GM21367 (cell line): ENCODE measurements around the gene PPDPF.
"Not testable (repeated sequence)": the region's sequence is repeated elsewhere in the genome, so short reads cannot be mapped to it uniquely, and the experiment has no call there.

Experiments
- ATAC-seq: cut with Tn5 transposase; IDR thresholded peaks from one replicate; pipeline ENCODE4 v1.9.1; 2021; ENCODE audit not compliant: unreplicated experiment

The PPDPF gene

DNA sequence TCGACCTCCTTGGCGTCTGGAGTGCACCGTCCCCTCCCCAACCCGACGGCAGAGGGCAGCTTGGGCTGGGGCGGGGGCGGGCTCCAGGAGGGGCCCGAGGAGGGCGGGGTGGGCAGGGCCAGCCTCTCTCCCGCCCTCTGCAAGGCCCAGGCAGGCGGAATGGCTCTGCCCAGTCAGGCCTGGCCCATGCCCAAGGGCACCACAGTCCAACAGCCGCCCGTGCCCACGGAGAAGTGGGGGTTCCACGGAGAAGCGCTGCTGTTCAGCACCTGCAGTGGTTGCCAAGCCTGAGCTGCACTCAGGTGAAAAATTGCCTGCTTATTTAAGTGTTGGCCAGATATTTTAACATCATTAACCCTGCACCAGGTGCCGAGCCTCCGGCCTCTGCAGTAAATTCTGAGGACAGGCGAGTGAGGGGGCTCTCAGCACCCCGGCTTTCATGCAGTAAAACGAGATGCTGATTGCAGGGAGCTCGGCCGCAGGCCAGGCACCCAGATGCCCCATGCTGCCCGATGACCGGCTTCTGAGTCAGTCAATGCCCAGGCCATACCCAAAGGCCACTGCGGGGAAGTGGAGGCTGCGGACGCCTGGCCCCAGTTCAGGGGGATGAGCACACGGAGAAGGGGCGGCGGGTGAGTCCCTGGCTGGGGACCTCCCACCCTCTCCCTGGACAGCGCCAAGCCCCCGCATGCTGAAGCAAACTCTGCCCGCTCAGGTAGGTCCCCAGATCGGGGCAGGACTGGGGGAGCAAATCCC, 27.3 kb downstream of the PPDPF start, which contains the start of gene SRMS:
SRMS (minus strand) TSS at position 25 of the 756 bp plus-strand sequence. CDS start 286 bp downstream, outside the sequence.
- no peak for ATAC-seq

GRCh38 chr20:63548542-63548941, 28.0 kb downstream of the PPDPF start:
- ATAC-seq: no peak

DNA sequence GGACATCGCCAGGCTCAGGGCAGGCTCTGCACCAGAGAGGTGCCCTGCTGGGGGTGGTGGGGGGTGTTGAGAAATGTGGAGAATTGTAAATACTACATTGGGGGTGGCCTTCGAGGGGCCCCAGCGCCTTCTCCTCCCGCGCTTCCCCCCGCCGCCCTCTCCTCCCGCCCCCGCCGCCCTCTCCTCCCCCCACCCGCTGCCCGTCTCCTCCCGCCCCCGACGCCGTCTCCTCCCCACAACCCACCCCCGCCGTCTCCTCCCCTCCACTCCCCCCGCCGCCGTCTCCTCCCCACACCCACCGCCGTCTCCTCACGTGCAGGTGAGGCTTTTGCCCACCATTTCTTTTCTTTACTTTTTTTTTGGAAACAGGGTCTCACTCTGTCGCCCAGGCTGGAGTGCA, 28.5 kb downstream of the PPDPF start:
- ATAC-seq: no peak

- ATAC-seq: no peak
Measured at GRCh38 chr20:63549679-63550282, 29.2 kb downstream of the PPDPF start.

- ATAC-seq: no peak
Measured at GRCh38 chr20:63551068-63551467, 30.5 kb downstream of the PPDPF start.

DNA sequence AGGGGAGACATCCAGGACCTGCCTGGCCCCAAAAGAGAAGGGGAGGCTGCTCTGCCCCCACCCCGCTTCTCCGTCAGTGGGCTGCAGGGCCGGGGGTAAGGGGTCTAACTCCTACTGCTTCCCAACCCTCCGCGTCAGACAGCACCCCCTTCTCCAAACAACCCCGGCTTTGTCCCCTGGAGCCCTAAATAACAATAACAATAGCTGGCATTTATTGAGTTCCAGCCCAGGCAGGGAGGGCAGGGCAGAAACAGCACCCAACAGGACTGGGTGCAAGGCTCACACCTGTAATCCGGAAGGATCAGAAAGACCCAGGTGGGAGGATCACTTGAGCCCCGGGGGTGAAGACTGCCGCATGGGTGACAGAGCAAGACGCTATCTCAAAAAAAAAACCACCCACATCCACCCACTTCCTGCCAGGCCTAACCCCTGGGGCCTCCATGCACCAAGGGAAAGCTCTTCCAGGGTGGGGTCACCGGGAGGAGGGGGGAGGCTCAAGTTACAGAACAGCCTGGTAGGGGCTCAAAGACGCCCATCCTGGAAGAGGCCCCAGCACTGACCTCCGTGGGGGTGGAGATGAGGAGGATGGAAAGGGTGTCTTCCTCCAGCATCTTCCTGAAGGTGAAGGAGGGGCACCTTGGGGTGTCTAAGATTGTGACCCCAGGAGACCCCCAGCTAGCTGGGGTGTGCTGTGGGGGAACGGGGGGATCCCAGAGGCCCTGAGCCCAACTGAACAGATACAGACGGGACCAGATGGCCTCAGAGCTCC, 32.1 kb downstream of the PPDPF start:
- peak; percentile 26 for ATAC-seq

GRCh38 chr20:63553251-63553932, 32.8 kb downstream of the PPDPF start:
- ATAC-seq: peak; percentile 29

DNA sequence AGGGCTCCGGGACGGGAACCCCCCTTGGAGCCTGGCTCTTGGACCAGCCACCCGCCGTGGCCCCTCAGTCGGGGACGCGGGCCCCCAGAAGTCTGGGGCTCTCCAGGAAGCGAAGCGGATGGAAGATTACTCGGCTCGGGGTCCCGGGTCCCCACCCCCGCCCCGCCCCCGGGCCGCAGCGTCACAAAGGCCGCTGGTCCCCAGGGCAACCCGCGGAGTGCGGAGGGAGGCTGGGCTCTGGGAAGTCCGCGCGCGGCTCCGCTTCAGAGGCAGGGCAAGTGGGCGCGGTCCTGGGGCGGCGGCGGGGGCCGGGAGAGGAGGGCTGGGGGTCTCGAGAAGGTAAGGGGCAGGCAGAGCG, 33.3 kb downstream of the PPDPF start, which contains the start of gene FNDC11:
FNDC11 (plus strand) TSS at position 227 of the 358 bp plus-strand sequence. CDS start 1,505 bp downstream, outside the sequence.
- peak; percentile 18 for ATAC-seq

- no peak for ATAC-seq
Measured at GRCh38 chr20:63554361-63555278, 34.1 kb downstream of the PPDPF start.

DNA sequence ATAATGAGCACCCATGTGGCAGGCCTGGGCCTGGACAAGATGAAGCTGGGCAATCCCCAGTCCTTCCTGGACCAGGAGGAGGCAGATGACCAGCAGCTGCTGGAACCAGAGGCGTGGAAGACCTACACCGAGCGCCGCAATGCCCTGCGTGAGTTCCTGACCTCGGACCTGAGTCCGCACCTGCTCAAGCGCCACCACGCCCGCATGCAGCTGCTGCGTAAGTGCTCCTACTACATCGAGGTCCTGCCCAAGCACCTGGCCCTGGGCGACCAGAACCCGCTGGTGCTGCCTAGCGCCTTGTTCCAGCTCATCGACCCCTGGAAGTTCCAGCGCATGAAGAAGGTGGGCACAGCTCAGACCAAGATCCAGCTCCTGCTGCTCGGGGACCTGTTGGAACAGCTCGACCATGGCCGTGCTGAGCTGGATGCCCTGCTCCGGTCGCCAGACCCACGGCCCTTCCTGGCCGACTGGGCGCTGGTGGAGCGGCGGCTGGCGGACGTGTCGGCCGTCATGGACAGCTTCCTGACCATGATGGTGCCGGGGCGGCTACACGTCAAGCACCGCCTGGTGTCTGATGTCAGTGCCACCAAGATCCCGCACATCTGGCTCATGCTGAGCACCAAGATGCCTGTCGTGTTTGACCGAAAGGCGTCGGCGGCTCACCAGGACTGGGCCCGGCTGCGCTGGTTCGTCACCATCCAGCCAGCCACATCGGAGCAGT, 35.3 kb downstream of the PPDPF start:
- no peak for ATAC-seq

DNA sequence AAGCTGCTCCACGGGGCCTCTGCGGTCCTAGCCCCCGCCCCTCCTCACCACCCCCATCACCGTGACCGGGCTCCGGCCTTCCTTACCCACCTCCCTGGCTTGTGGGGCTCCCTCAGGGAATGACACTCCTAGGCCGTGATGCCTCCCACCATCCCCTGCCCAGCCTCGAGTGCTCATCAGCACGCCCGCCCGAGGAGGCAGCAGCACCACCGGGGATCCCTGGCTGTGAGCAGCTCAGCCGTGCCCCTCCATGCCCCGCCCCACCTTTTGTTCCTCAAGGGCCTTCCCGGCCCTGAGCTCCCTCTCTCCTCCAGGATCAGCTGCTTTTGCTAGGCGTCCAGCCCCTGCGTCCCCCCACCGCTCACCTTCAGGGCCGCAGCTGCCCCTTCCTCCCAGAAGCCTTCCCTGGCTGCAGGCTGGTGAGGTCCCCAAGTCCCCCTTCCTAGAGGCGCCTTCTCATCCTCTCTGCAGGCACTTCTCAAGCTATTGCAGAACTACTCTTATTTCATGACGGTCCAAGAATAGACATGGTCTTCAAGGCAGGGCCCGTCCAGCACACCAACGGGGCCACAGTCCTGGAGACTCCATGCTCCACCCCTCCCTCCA, 36.4 kb downstream of the PPDPF start:
- no peak for ATAC-seq

- ATAC-seq: no peak
Measured at GRCh38 chr20:63557481-63557891, 36.9 kb downstream of the PPDPF start.

DNA sequence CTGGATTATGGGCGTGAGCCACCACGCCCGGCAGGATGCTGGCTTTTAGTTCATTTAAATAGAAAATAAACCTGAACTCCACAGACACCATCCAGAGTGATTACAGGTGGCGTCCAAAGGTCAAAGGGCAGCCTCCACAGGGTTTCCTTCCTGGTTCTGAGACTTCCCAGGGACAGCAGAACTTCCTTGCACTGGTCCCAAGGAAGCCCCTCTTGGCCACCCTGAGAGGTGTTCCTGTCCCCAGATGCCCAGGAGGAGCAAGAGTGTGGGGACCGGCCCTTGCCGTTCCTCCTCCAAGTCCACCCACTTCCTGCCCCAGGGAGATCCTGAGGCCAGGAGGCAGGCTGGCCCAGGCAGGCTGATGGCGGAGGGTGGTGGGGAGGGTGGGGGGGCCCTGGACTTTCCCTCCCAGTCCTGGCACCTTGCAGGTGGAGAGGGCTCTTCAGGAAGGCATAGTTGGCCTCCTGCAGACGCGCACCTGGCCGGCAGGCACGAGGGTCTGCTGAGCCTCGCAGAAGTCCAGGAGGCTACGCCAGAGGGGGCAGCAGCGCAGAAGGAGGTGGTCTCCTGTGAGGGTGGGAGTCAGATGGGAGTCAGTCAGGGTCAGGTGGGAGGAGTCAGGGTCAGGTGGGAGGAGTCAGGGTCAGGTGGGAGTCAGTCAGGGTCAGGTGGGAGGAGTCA, 38.4 kb downstream of the PPDPF start:
- ATAC-seq: no peak

DNA sequence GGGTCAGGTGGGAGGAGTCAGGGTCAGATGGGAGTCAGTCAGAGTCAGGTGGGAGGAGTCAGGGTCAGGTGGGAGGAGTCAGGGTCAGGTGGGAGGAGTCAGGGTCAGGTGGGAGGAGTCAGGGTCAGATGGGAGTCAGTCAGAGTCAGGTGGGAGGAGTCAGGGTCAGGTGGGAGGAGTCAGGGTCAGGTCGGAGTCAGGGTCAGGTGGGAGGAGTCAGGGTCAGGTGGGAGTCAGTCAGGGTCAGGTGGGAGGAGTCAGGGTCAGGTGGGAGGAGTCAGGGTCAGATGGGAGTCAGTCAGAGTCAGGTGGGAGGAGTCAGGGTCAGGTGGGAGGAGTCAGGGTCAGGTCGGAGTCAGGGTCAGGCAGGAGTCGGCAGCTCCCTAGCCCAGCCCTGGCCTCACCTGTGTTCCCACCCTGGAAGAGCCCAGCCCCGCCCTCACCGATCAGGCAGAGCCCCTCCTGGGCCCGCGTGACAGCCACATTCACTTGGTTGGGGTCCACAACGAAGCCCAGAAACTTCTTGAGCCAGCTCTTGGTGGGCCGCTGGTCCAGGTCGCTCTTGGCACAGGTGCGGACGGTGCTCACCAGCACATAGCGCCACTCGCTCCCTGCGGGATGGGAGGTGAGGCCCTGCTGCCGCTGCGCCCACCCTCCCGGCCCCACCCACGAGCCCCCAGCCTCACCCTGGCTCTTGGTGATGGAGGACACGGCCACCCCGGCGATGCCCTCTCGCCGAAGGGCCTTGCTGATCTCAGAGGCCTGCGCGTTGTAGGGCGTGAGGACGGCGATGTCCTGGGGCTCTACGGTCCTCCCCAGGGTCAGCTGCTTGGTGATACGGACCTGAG, 39.1 kb downstream of the PPDPF start:
- ATAC-seq: not testable (repeated sequence)

GRCh38 chr20:63560333-63560805, 39.8 kb downstream of the PPDPF start:
- no peak for ATAC-seq

GRCh38 chr20:63560856-63561609, 40.5 kb downstream of the PPDPF start:
- no peak for ATAC-seq
